Mucosa of descending colon (tissue), 3 donors: Measurements from ENCODE around the gene SPAG7. TPM values are rescaled to one million over a fixed set of nuclear protein-coding genes. Genes with fewer than 3 reads are reported as not detected.

Experiments used
- ATAC-seq: fragments of 200-7000 bp; cut with Tn5 transposase; one replicate; pipeline ENCODE4 v1.9.1; 2020; ENCODE audit warnings: mild to moderate bottlenecking, moderate library complexity
- DNase-seq, 3 donors: peaks; one replicate each; pipeline ENCODE4 v3.0.0-alpha.2; 2020
- H3K36me3 ChIP-seq: fragments of 200-600 bp; one replicate; pipeline ENCODE4 v1.8.0; 2021; ENCODE audit warnings: low read depth, mild to moderate bottlenecking
- H3K4me1 ChIP-seq: fragments of 200-600 bp; one replicate; pipeline ENCODE4 v1.8.0; 2021; ENCODE audit warnings: low read depth, mild to moderate bottlenecking
- H3K4me3 ChIP-seq: fragments of 200-600 bp; one replicate; pipeline ENCODE4 v1.8.0; 2021; ENCODE audit warnings: mild to moderate bottlenecking
- H3K9me3 ChIP-seq: fragments of 200-600 bp; one replicate; pipeline ENCODE4 v1.8.0; 2021; ENCODE audit warnings: mild to moderate bottlenecking
- intact Hi-C, 2 donors: fragments of 100-400 bp; cut with DNase I in 1 of 2; cut with micrococcal nuclease in 1 of 2; formaldehyde crosslinking; loops; one replicate each; pipeline versions ENCODE4 v1.11.0 to v1.11.1; 2022; cut with DNase I, micrococcal nuclease
- total RNA-seq, 3 donors: library from RNA; stranded (reverse); fragmentation: NEBNext Ultra II Directional in 2 of 3; extraction: Animal tissue kit (Norgen Biotek cat#: 25700) in 2 of 3; gene quantifications; one replicate each; pipeline versions ENCODE4 v1.2.1 to v1.2.4, GENCODE V29; 2021 to 2023
- TF ChIP-seq, protein P1 (sequence below): fragments of 200-600 bp; IDR thresholded peaks from one replicate; pipeline ENCODE4 v1.8.0; 2022; ENCODE audit warnings: antibody characterized with exemption, mild to moderate bottlenecking
- donor health status: DM: no; HTN: no; CAD: no; lungs with moderate emphysema.
- donor health status: DM: no; HTN: no; CAD: no.
- donor health status: DM: no; HTN: yes; CAD: no.

The SPAG7 gene
- total RNA-seq, 3 donors from 2014 or later: 41.3 to 54.0 (median 51.7) TPM

DNA sequence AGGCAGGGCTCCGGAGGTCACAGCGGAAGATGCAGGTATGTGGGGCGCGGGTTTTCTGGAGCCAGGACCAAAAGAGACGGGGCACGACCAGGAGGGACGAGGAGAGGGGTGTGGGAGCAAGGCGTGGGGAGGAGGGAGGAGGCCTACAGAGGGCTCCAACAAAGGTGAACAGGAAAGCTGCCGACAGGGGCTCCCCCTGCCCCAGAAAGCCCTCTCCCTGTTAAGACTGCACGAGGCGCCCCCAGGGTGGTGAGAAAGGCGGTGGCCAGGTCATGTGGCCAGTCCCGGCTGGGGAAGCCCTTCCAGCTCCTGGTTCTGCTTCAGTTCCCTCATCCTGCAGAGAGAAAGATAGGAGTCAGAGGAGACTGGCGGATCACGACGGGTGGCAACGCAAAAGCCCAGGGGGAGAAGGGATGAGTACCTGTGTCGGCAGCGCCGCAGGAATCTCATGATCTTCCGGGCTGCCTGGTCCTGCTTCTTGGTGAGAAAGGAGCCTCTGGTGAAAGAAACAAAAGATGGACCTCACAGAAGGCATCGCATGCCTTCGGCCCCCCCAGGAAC lies 949 bp upstream of the SPAG7 start:
- intact Hi-C loops: no loop called here
- Histone ChIP-seq H3K9me3 (no peaks in the 10 kb centered on the region), H3K4me1 (peaks cover 8% of the 10 kb centered on the region), H3K36me3 (peaks cover 5% of the 10 kb centered on the region), H3K4me3 (no peak overlapping the region)
- DNase-seq (peak in 1 of 3 donors; percentile 72), ATAC-seq (no peak)
- TF ChIP-seq, protein P1, sequence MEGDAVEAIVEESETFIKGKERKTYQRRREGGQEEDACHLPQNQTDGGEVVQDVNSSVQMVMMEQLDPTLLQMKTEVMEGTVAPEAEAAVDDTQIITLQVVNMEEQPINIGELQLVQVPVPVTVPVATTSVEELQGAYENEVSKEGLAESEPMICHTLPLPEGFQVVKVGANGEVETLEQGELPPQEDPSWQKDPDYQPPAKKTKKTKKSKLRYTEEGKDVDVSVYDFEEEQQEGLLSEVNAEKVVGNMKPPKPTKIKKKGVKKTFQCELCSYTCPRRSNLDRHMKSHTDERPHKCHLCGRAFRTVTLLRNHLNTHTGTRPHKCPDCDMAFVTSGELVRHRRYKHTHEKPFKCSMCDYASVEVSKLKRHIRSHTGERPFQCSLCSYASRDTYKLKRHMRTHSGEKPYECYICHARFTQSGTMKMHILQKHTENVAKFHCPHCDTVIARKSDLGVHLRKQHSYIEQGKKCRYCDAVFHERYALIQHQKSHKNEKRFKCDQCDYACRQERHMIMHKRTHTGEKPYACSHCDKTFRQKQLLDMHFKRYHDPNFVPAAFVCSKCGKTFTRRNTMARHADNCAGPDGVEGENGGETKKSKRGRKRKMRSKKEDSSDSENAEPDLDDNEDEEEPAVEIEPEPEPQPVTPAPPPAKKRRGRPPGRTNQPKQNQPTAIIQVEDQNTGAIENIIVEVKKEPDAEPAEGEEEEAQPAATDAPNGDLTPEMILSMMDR: no peak

DNA sequence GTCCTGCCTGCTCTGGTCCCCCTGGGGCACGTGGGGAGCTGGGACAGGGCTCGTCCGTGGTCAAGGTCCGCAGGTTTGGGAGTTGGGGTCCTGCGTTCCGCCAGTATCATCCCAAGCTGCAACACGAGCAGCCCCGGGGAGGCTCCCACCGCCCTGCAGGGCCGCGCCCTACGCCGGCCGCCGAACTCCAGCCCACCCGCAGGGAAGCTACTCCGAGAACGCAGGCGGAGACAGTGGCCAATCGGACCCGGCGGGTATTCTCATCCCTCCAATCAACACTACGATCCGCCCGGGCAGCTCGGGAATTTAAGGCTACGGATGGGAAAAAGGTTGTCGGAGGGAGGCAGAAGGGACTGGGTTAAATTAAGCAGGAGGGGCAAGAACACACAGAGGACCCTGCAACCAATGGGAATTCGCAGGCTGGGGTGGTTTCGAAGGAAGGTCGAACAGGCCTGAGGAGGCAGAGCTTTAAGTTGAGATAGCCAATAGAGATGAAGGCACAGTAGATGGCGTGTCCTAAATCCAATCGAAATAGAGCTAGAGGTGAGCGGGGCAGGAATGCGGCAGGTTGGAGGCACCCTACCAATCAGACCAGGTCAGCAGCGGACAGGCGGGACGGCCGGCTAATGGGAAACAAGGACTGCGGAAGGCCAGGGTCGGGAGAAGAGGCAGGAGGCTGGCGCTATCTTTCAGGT lies 626 bp downstream of the SPAG7 start:
- TF ChIP-seq, protein P1: no peak
- peak; percentile 96 to 99 (median 96) for DNase-seq
- peak overlapping the region; percentile 37 for H3K4me3 ChIP-seq
- H3K9me3 ChIP-seq: no peaks in the 10 kb centered on the region
- intact Hi-C loops: no loop called here
- peak; percentile 88 for ATAC-seq
- H3K4me1 ChIP-seq: peaks cover 8% of the 10 kb centered on the region
- H3K36me3 ChIP-seq: peaks cover 5% of the 10 kb centered on the region

DNA sequence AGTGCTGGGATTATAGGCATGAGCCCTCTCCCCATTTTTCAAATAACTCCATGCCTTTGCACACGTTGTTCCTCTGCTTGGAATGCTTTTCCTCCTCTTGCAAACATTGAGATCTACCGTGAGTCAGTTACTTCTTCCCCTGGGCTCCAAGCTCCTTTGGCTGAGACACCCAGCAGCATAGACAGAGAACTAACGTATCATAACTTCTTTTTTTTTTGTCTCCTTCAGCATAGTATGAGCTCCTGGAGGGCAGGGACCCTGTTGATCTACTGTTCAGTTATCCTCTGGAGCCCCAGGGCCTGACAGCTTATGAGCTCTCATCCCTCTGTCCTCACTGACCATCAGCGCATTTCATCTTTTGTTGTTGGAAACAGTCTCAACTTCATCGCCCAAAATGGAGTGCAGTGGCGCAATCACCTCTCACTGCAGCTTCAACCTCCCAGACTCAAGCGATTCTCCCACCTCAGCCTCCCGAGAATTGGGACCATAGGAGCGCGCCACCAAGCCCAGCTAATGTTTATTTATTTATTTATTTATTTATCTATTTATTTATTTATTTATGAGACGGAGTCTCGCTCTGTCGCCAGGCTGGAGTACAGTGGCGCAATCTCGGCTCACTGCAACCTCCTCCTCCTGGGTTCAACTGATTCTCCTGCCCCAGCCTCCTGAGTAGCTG lies 2.2 kb downstream of the SPAG7 start:
- TF ChIP-seq, protein P1: no peak
- no peak for ATAC-seq
- Histone ChIP-seq H3K36me3 (peaks cover 5% of the 10 kb centered on the region), H3K9me3 (no peaks in the 10 kb centered on the region), H3K4me1 (peaks cover 8% of the 10 kb centered on the region), H3K4me3 (no peak overlapping the region)
- intact Hi-C loops: no loop called here
- no peak for DNase-seq

DNA sequence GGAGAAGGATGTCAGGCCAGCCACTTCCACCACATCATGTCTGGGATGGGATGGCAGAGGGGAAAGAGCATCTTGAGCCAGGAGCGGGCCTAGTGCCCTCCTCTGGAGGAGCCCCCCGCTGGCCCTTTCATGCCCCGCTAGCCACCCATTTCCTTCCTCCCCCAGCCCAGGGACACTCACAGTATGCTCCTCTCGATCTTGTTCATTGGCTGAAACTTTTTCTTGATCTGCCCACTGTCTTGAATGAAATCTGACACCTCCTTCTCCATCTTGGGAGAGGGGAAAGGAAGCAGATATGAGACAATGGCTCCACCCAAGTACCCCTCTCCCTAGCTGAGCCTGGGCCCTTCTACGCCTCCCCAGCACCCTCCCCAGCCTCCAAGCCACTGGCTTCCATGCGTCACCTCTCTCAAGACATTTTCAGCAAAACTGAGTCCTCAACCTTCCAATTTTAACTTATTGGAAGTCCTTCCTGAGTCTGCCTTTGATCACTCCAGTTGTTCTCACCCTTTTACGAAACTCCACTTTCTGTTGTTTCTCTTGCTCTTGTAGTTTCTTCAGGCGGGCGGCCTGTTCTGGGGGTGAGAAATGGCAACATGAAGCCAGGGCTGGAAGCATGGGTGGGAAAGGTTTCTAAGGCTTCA lies 7.2 kb downstream of the SPAG7 start:
- H3K4me3 ChIP-seq: no peak overlapping the region
- no peaks in the 10 kb centered on the region for H3K9me3 ChIP-seq
- intact Hi-C loops: no loop called here
- H3K4me1 ChIP-seq: peaks cover 9% of the 10 kb centered on the region
- DNase-seq (no peak), ATAC-seq (no peak)
- TF ChIP-seq, protein P1: no peak
- no peaks in the 10 kb centered on the region for H3K36me3 ChIP-seq

DNA sequence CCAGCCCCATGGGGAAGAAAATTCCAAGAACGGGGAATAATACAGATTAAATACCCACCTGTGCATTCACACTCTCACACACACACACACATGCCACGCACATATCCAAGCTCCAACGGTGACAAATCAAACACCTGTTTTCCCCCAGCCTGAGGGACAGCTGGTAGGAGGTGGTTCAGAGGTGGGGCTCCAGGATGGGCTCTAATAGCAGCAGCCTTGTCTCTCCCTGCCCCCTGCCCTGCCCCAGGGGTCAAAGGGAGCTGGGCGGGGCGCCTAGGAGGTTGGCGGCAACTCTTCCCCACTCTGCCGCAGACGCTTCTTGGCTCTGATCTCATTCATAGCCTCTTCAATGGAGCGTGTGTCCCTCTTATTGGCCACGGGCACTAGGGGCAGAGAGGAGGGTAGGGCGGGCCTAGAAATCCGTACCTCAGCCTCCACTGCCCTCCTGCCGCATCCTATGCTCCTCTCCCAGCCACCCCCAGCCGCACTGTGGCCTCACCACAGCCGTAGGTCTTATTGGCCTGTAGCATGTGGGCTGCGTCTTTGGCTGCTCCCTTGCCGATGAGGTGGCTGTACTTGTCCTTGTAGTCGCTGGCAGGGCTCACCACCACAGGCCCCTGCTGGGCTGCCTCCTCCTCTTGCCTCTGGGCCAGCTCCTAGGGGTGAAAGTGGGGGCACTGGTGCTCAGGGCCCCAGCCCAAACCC lies 8.2 kb downstream of the SPAG7 start:
- DNase-seq (peak in 2 of 3 donors; percentile 19 to 61), ATAC-seq (peak; percentile 75)
- no peaks in the 10 kb centered on the region for H3K9me3 ChIP-seq
- H3K4me1 ChIP-seq: peaks cover 9% of the 10 kb centered on the region
- H3K4me3 ChIP-seq: no peak overlapping the region
- TF ChIP-seq, protein P1: no peak
- no peaks in the 10 kb centered on the region for H3K36me3 ChIP-seq
- intact Hi-C loops: no loop called here
